Tibial artery (tissue), 4 donors: ENCODE data around the gene PTPN7.
A peak's percentile ranks its signal among the peaks of the same experiment; 100 is the strongest.
"Not testable (repeated sequence)": the region's sequence is repeated elsewhere in the genome, so short reads cannot be mapped to it uniquely, and the experiment has no call there.

Experiments
- DNase-seq, 2 donors: peaks; one replicate each; pipeline ENCODE4 v3.0.0-alpha.2; 2019
- H3K27ac ChIP-seq, 2 donors: fragments of 200-600 bp; sonication (generic) in 1 of 2; 1 replicate in 1 of 2; 2 replicates in 1 of 2; pipeline ENCODE4 v1.5.1; 2018 to 2019; ENCODE audit warnings: mild to moderate bottlenecking in 1 of 2
- H3K27me3 ChIP-seq, 2 donors: fragments of 200-600 bp; sonication (generic) in 1 of 2; one replicate each; pipeline versions ENCODE4 v1.5.1 to v1.6.0; 2016 to 2019
- H3K36me3 ChIP-seq, 3 donors: fragments of 200-600 bp; sonication (generic) in 2 of 3; one replicate each; pipeline ENCODE4 v1.5.1; 2016 to 2019; ENCODE audit warnings: mild to moderate bottlenecking in 2 of 3
- H3K4me1 ChIP-seq, 4 donors: fragments of 200-600 bp; sonication (generic) in 2 of 4; 1 replicate in 3 of 4; 2 replicates in 1 of 4; pipeline ENCODE4 v1.5.1; 2016 to 2019
- H3K4me3 ChIP-seq, 2 donors: fragments of 200-600 bp; sonication (generic) in 1 of 2; 1 replicate in 1 of 2; 2 replicates in 1 of 2; pipeline ENCODE4 v1.5.1; 2018 to 2019; ENCODE audit warnings: mild to moderate bottlenecking in 2 of 2
- H3K9me3 ChIP-seq, 3 donors: fragments of 200-600 bp; sonication (generic) in 1 of 3; one replicate each; pipeline ENCODE4 v1.5.1; 2016 to 2019
- intact Hi-C: fragments of 100-400 bp; cut with DNase I; formaldehyde crosslinking; loops from one replicate; pipeline ENCODE4 v1.15.0; 2023; ENCODE audit warnings: low total_unique reads
- TF ChIP-seq, protein P1 (sequence below), 2 experiments: fragments of 200-600 bp in 1 of 2; fragments of 450-650 bp in 1 of 2; IDR thresholded peaks; one replicate each; pipeline ENCODE4 v1.5.1; 2017 to 2019; ENCODE audit warnings: antibody characterized with exemption in 2 of 2, mild to moderate bottlenecking in 1 of 2, moderate library complexity in 1 of 2

PTPN7 gene

DNA sequence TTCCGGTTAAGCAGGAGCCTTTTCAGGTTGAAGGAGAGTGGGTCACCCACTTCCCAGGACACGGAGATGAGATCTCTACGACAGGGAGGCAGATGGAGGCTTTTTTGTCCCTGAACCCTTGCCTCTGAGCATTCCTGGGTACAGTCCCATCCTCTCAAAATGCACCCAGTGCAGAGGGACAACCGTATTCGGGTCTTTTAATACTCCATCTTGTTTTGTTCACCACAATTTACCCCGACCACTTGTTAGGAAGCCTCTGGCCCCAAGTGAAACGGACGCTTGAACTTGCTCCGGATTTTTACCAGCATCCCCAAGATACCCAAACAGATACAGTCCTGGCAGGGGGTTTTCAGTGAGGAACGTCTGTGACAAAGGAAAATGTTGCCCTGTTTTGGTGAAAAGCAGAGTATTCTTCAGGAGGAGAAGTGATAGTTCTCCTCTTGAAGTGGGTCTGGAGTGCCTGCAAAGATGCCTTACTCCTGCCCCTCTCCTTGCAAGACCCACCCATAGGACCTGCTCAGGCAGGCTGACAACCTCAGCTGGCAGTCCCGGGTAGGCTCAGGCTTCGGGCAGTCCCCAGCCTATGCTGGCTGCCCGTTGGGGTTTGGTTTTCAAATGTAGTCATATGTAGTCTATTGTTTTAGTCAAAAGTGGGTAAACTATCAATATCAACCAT is 15.2 kb downstream of the PTPN7 start:
- Histone ChIP-seq H3K4me1 (peaks cover 0 to 39% (median 23%) of the 10 kb centered on the region in 4 donors), H3K36me3 (no peaks in the 10 kb centered on the region), H3K4me3 (peak overlapping the region; percentile 96), H3K9me3 (no peaks in the 10 kb centered on the region), H3K27ac (peak overlapping the region; percentile 92 to 93), H3K27me3 (no peaks in the 10 kb centered on the region)
- intact Hi-C loops = loop anchor here (10.0 kb wide), 1 partner anchor 260 kb away; the partner anchor contains the start of gene SHISA4
- TF ChIP-seq, protein P1, sequence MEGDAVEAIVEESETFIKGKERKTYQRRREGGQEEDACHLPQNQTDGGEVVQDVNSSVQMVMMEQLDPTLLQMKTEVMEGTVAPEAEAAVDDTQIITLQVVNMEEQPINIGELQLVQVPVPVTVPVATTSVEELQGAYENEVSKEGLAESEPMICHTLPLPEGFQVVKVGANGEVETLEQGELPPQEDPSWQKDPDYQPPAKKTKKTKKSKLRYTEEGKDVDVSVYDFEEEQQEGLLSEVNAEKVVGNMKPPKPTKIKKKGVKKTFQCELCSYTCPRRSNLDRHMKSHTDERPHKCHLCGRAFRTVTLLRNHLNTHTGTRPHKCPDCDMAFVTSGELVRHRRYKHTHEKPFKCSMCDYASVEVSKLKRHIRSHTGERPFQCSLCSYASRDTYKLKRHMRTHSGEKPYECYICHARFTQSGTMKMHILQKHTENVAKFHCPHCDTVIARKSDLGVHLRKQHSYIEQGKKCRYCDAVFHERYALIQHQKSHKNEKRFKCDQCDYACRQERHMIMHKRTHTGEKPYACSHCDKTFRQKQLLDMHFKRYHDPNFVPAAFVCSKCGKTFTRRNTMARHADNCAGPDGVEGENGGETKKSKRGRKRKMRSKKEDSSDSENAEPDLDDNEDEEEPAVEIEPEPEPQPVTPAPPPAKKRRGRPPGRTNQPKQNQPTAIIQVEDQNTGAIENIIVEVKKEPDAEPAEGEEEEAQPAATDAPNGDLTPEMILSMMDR (IDR thresholded peaks at IDR 0.05) = no peak
- no peak for DNase-seq

DNA sequence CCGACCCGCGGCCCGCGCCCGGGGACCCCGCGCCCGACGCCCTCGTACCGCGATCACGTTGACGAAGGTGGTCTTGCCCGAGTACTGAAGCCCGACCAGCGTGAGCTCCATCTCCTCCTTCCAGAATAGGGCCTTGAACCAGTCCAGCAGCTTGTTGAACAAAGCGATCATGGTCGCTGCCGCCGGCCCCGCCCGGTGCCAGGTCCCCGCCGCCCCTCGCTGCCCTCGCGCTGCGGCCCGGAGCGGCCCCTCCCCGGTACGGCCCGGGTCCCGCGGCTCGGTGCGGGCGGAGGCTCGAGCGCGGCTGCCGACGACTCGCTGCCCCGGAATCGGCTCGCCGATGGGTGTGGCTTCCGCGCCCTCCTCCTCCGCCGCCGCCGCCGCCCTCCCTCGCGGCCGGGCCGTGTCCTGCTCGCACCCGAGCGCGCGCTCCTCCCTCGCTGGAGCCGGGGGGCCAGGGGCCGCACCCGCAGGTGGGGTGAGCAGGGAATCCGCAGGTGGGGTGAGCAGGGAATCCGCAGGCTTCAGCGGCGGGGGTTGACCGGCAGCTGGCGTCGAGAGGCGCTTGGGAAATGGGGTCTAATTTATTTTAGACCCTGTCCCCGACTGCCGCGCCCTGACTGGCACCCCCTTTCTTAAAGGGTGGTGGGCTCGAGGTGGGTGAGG is 15.9 kb downstream of the PTPN7 start, which contains the start of gene ARL8A:
Gene ARL8A (minus strand): TSS at position 336 of the 666 bp plus-strand sequence. CDS start 165 bp downstream, at position 171.
- Histone ChIP-seq H3K36me3 (no peaks in the 10 kb centered on the region), H3K9me3 (no peaks in the 10 kb centered on the region), H3K4me3 (peak within 1 kb of the TSS; percentile 96), H3K27ac (peak within 1 kb of the TSS; percentile 92 to 93), H3K27me3 (no peaks in the 10 kb centered on the region), H3K4me1 (peaks cover 0 to 41% (median 25%) of the 10 kb centered on the region in 4 donors)
- TF ChIP-seq, protein P1 (IDR thresholded peaks at IDR 0.05) = peak in 1 of 2 experiments; percentile 10
- intact Hi-C loops = loop anchor here (10.0 kb wide), 1 partner anchor 260 kb away; the partner anchor contains the start of gene SHISA4
- DNase-seq = peak; percentile 70 to 85

DNA sequence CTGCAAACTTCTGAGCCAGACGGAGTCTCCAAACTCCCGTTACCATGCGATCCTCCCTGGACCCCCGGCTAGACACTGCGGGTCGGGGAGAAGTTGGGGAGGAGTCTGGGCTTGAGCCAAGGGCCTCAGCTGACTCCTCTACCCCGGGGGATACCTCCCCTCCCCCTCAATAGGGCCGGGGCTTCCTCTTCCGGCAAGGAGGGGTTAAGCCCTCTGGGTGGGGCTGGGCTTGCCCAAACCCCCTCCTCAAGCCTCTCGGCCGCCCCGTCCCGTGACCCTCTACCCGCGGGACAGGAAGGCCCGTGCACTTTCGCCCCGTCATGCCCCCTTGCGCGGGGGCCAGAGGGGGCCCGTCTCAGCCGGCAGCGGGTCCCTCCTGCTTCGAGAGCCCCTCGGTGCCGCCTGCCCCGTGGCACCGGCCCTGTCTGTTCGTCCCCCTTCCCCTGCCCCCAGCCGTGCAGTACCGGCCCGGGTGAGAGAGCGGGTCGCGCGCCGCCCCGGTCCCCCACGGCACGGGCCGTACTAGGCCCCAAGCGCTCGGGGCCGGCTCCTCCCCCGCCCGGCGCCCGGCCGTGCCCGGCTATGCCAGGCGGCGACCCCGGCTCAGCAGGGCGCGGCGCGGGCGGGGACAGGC is 16.5 kb downstream of the PTPN7 start:
- intact Hi-C loops = loop anchor here (10.0 kb wide), 1 partner anchor 259 kb away; the partner anchor contains the start of gene SHISA4
- DNase-seq = no peak

DNA sequence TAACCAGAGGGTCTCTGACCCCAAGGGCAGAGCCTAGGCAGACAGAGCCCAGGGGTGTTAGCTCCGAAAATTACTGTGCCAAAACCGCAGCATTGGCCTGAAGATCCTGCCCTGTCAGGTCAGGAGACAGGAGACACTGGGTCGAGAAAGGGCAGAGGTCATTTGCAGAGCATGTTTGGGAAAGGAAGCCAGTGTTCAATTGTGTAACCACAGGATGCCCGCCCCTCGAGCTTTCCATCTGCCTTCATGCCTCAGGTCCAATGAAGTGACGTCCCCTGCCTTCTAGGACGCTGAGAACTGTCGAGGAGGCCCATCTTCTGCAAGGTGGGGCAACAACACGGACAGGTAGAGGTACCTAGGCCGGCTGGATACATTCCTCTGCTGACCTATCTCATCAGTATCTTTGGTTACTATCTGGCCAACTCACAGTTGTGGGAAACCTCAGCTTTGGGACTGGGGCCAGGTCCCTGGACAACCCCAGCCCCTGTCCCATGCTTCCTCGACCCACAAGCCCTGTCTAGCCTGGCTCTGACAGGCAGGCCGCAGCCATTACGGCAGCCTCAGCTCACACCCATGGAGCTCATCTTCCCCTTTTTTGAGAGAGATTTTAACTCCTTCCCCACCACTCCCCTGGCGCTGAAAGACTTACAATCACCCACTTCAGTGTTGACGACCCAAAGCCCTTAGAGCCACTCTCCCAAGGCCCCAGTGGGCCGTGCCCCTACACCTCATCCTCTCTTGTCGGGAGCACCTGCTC is 17.2 kb downstream of the PTPN7 start:
- Histone ChIP-seq H3K27me3 (no peaks in the 10 kb centered on the region), H3K36me3 (peaks cover 0 to 4% (median 0%) of the 10 kb centered on the region in 3 donors), H3K4me1 (peaks cover 0 to 41% (median 26%) of the 10 kb centered on the region in 4 donors), H3K27ac (peak overlapping the region; percentile 92 to 93), H3K9me3 (no peaks in the 10 kb centered on the region), H3K4me3 (peak overlapping the region; percentile 96)
- intact Hi-C loops = loop anchor here (10.0 kb wide), 1 partner anchor 258 kb away; the partner anchor contains the start of gene SHISA4
- DNase-seq = peak in 1 of 2 donors; percentile 55
- TF ChIP-seq, protein P1 (IDR thresholded peaks at IDR 0.05) = no peak

More for the DNA sequence above, 16.5 kb downstream of the PTPN7 start:
- Histone ChIP-seq H3K4me1 (peaks cover 0 to 41% (median 26%) of the 10 kb centered on the region in 4 donors), H3K9me3 (no peaks in the 10 kb centered on the region), H3K27me3 (no peaks in the 10 kb centered on the region), H3K27ac (peak overlapping the region; percentile 92 to 93), H3K36me3 (no peaks in the 10 kb centered on the region), H3K4me3 (peak overlapping the region; percentile 96)
- TF ChIP-seq, protein P1 (IDR thresholded peaks at IDR 0.05) = no peak

DNA sequence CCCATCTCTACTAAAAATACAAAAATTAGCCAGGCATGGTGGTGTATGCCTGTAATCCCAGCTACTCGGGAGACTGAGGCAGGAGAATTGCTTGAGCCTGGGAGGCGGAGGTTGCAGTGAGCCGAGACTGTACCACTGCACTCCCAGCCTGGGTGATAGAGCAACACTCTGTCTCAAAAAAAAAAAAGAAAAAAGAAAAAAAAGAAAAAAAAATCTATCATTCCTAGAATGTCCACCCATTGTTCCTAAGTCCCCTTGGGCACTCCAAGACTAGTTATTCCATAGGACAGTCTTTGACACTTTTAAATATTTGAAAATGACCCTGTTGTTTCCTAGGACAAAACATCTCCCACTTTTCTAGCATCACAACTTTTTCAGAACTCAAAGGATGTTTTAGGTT is 18.9 kb downstream of the PTPN7 start:
- not testable (repeated sequence) for H3K4me3 ChIP-seq, H3K9me3 ChIP-seq, H3K27me3 ChIP-seq, DNase-seq
- peaks cover 0 to 41% (median 26%) of the 10 kb centered on the region in 4 donors for H3K4me1 ChIP-seq
- peaks cover 0 to 22% (median under 1%) of the 10 kb centered on the region in 3 donors for H3K36me3 ChIP-seq
- intact Hi-C loops = loop anchor here (10.0 kb wide), 1 partner anchor 257 kb away; the partner anchor contains the start of gene SHISA4
- peak overlapping the region in 1 of 2 donors; percentile 93 for H3K27ac ChIP-seq
